Middle frontal gyrus (tissue), 1 donor: Measurements from ENCODE around the gene PSMD4.

Experiments used
- DNase-seq: peaks from one replicate; pipeline ENCODE4 v3.0.0-alpha.2; 2015; ENCODE audit warnings: low spot score; ENCODE audit errors: extremely low spot score

Gene PSMD4

DNA sequence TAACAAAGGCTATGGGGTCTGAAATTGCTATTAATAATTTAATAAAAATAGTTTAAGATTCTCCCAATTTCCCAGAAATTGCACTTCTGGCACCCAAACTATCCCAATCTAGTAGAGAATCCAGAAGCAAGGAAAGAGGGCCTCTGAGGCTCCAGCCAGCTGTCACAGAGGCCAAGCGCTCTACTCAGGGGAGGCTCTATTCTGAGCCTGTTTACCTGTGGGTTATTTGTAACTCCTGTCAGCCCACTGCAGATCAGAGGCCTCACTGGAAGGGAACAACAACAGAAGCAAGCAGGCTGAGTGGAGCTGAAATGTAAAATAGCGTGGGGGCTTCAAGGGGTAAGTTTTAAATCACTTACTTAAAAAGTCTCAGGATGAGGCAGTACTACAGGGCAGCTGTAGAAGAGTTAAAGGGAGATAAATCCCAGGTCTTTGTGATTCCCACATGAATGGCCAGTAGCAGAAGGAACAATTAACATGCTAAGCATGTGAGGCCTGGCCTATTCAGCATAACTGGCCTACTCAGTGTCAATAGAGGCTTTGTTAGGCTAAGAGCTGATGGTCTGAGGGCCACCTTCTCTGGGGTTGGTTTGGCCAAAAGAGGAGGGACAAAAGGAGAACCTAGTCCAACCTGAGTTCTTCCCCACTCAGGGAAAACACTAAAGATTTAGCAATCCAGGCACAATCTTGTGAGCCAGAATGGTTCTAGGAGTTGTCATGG lies 40.4 kb downstream of the PSMD4 start:
- peak; percentile 53 for DNase-seq

DNA sequence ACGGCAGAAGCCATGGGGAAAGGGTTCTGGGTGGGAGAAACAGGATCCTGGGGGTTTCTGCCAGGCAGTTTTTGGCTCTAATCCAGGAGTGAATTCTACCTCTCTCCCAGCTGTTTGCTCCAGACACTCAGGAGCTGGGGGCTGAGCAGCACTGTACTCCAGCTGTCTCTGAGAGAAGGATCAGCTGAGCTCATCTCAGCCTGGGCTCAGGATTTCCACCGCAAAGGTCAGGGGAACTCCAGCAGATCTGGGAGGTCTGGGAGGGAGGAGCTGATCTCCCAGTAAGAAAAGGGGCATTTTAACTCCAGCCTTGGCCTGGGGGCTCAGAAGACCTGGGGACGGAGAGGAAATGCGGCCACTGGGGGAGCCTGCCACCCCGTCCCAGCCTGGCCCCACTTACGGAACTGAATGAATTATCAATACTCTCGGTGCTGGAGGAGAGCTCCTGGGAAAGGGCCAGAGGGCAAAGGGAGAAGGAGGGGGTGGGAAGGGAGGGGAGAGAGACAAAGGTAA lies 55.3 kb downstream of the PSMD4 start:
- no peak for DNase-seq

DNA sequence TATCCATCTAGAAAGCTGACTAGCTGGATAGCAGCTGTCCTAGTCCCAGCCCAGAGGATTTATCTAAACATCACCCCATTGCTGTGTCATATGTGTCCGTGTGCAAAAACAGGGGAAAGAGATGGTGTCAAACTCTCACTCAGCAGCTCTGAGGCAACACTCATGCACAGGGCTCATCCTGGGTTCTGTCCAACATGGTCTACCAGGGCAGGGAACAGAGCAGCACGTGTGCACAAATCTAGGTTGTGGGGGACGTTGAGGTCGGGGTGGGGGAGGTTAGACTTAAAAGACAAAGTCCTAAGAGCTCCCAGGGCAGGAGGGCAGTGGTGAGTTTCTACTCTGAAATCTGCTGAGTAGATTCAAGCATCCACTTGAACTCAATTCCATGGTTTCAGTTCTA lies 56.5 kb downstream of the PSMD4 start:
- no peak for DNase-seq

DNA sequence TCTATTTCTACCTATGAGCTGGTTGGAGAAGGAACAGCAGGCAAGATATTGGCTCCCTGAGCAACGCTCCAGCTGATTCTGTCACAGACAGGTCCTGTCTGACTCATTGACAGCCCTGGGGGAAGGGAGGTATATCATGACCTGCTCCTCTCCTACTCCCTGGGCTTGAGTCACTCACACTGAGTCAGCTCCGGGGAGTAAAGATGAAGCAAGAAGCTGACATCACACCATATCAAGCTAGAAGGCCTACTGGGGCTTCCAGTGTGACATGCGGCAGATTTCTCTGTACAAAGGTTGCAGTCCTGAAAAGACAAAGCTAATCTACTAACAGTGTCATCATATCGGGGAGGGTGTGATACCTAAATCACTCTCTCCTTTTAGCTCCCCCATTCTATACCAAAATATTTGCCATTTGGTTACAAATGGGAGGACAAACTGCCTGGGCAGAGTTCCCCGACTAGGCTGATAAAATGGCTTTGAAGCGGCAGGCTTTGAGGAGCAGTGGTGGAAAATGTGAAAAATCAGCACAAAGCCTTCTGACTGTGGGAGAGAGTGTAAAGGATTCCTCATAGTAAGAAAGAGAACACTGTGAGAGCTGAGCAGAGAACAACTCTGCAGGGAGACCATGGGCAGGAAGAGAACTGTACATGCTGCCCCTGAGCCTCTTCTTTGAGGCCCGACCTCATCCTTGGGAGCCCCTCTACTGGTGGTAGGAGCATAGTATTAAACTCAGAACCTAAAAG lies 57.2 kb downstream of the PSMD4 start:
- DNase-seq: no peak

DNA sequence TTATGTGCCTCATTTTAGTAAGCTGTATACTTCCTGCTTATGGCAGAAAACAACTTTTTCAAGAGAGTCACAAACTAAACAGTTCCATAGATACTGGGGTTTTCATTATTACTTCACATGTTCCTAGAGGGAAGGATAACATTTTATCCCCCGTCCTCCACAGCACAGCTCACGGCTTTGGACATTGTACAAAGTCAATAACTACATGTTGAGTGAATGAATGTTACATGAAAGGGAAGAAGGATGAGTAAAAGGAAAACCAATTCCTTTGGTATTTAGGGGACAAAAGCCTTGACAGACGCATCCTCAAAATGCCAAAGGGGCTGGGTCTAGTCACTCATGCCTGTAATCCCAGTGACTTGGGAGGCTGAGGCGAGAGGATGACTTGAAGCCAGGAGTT lies 57.9 kb downstream of the PSMD4 start:
- DNase-seq: no peak

DNA sequence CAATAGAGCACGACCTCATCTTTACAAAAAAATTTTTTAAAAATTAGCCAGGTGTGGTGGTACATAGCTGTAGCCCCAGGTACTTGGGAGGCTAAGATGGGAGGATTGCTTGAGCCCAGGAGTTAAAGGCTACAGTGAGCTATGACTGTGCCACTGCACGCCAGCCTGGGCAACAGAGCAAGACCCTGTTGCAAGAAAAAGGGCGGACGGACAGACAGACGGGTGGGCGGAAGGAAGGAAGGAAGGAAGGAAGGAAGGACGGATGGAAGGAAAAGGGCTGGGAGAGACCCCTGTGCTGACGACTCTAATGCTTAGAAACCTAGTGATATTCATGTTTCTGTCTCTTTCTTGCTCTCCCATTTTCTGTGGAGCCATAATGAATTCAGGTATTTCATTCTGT lies 58.3 kb downstream of the PSMD4 start:
- DNase-seq: no peak

DNA sequence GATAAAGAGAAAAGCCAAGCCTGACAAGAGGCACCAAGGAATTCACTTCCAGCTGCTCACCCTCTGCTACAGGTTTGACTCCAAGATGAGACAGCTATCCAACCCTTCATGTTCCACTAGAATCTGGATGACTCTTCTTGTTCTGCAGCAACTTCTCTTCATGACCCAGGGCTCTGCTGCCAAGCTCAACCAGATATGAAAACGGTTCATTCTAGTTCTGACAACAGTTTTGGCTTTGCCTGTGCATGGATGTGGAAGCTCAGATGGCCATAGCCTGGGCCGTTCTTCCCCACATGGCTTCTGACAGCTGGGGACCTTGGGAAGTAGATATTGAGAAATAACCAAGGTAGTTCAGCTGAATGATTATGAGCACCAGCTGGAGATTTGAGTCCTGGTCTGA lies 59.0 kb downstream of the PSMD4 start:
- no peak for DNase-seq

DNA sequence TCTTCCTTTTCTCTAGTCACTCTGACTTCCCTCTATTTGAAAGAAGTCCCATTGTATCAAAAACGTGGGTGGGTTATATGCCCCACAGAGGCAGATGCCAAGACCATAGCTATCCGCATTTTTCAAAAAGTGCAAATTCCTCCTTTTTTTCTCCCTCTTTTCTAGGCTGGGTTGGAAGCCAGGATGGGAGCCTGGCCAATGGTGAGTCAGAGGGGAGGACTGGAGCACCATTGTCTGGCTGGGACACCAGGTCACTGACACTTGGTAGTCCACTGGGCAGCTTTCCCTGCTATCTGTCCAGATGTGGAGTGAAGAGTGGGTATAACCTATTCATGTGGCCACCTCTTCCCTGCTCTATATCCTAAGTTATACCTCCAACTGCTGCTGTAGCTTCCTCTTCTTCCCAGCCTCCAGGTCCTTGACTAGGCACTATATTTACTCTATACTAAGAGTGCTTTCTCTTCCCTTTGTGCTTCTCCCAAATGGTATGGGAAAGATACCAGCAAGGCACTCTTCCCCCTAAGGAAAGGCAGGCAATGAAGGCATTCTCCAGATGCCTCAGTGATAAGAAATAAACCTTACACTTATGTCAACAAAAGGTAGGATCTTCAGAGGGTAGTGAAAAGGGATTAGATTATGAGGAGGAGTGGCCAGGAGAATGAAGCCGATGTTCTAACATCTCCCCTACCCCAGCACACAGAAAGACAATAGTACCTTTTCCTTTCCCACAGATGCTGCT lies 59.8 kb downstream of the PSMD4 start:
- DNase-seq: peak; percentile 69

DNA sequence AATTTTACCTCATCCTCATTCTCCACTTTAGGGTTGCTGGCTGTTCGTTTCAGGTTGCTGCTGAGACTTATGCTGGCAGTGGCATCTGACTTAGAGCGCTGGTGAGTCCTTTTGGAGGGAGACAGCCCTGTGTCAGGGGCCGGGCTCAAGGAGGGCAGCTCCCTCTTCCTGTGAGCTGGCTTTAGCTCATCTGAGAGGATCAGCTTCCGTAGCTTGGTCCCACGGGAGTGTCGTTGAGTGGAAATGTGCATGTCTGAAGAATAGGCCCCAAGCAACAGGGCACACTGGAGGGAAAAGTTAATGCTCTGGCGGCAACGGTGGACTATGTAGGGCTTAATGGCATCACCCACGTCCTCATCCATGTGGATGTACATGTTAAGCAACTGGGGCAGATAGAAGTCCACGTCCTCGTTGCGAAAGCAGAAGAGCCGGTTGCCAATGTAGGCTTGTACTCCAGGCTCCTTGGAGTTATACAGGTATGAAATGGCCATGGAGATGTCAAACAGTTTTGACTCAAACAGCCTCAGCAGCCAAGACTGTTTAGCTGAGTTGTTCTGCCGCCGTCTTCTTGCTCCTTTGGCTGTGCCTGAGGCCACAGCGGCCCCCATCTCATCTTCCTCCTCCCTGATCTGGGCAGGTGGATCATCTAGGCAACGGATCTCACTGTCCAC lies 61.2 kb downstream of the PSMD4 start:
- DNase-seq: no peak
